SKM-1 (cell line): ENCODE results near the gene TRIO.

Experiments
- DNase-seq: peaks from one replicate; lab custom pipeline; 2025; ENCODE audit not compliant: unreplicated experiment; lab: John Stamatoyannopoulos, UW

Gene TRIO

DNA sequence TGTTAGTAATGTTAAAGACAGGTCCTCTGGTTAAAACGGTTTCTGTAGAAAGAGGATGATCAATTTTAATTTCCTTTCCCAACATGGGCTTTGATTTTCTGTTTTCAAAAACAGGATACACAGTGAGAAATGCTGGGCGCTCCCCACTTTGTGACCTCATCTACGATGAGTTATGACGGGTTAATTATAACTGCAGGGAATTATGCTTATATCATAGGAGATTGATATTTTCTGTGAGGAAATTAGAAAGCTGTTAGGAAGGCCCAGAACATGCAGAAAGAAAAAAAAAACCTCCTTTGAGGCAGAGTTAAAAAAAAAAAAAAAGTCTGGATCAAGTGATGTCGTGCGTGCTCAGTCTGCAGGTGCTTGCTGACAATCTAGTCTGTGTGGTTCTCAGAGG is 261.6 kb downstream of the TRIO start:
- no peak for DNase-seq

GRCh38 chr5:14405267-14405666 is 262.1 kb downstream of the TRIO start:
- no peak for DNase-seq

- DNase-seq, result no peak
Observed at GRCh38 chr5:14405706-14406553, 262.8 kb downstream of the TRIO start.

DNA sequence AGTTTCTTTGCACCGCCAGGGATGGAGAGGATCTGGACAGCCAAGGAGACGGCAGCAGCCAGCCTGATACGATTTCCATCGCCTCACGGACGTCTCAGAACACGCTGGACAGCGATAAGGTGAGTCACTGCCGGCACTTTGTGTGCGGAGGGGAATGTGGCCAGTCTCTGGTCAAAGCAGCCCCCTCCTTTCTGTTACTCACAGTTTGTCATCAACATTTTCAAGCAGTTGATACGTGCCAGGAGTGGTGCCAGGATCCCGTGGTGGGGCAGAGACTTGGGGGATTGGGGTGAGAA is 263.4 kb downstream of the TRIO start:
- no peak for DNase-seq

- no peak for DNase-seq
Observed at GRCh38 chr5:14407051-14407450, 263.9 kb downstream of the TRIO start.

DNA sequence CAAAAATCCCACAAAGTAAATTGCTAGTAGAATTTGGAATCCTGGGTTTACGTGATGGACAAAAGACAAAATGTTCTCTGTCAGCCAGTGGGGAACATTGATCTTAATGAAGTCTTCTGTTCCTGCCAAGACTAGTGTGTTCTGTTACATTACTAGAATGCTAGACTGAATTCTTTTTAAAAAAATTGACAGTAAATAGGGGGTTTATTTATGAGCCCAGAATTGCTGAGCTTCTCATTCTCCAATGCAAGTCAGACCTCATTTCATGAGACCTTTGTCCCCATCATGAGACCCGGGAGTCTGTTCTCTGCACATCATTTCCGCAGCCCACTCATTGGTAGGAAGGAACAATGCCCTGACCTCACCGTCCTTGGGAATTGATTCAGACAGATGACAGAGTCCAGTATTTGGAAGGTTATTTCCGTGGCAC is 264.6 kb downstream of the TRIO start:
- no peak for DNase-seq

DNA sequence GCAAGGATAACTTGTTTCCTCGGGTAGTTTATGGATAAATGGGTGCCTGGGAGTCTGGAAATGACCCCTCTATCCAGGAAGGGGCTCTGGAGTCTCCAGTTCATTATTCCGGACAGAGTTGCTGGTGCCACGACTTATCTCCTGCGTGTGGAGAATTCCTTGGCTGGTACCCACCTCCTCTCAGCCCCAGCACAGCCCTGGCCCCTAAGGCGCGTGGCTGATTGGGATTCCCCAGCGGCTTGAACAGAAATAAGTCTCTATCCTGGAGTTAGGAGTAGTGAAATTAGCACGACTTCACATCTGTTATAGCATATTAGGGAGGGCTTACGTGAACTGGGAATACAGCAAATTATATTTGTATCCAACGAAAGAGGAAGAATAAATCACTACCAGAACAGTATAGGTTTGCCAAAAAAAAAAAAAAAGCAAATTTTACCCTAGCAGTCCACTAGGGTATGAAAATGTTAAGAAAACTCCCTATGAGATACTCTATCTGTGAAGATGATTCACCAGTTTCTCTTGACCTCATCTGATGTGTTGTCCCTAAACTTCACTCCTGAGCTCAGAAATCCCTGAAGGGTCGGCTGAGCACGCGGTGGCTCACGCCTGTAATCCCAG is 265.9 kb downstream of the TRIO start:
- DNase-seq, result no peak

GRCh38 chr5:14410068-14410393 is 266.9 kb downstream of the TRIO start:
- no peak for DNase-seq

DNA sequence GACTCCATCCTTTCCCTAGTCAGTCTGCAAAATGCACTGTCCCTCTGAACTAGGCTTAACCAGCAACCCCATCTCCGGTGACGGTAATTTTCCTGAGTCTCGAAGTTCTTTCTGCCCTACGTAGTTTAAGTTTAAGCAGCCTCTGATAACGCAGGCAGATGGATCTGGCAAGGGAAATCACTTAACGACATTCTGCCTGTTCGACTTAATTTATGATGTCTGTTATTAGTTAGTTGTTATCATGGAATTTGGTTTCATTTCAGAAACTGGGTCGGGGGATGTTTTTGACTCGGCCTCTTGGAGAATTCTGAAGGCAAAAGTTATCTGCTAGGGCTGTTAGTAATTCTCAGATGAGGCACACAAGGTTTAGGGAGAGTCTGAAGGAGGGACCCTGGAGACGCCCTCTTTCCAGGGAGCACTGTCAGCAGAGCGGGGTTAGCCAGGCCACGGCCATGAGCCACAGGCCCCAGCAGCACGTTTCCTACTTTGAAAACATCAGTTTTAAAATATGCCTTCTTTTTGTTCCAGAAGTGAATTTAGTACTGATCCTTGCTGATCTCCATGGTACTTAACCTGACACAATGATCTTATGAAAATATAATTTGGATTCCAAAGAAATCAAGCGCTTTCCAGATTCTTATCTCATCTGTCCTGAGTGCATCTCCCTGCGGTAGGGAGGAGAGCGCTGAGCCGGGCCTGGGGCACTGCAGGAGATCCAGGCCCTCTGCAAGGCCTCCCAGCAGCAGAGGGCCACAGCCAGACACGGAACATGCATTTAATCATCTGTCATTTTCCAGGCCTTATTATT is 267.5 kb downstream of the TRIO start:
- no peak for DNase-seq

- DNase-seq, result no peak
Observed at GRCh38 chr5:14411216-14411615, 268.1 kb downstream of the TRIO start.

DNA sequence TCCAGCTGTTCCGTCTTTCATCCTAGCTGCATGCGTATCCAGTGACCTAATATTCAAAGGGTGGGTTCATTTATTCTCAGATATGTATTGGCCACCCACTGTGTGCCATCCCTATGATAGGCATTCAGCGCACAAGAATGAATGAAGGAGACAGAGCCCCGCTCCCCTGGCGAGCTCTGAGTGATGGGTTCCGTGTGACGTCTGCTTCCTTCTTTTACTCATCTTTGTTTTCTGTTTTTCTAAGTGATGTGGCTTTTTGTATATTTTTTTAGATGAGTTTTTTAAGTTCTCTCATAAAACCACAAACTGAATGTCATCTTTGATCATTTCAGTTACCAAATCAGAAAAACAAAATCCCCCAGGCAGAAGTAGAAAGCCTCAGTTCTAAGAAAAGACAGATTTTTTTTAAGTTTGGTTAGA is 270.2 kb downstream of the TRIO start:
- no peak for DNase-seq

- no peak for DNase-seq
Observed at GRCh38 chr5:14414007-14414406, 270.9 kb downstream of the TRIO start.

DNA sequence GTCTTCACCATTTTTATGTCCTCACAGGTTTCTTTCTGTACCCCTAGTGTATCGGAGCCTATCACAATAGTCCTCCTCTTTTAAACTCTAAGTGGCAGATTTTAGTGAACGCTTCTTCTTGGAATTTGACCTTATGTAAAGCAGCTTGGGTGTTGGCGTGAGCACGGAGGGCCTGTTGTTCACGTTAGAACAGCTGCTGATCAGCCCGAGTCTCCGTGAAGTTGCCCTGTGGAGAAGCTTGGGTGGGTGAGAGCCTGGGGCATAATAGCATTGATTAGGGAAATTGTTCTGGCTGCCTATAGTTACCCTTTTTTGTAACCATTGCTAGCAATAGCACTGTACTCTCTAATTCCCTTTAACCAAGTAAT is 271.5 kb downstream of the TRIO start:
- DNase-seq, result no peak

- no peak for DNase-seq
Observed at GRCh38 chr5:14415024-14415697, 272.0 kb downstream of the TRIO start.

- DNase-seq, result no peak
Observed at GRCh38 chr5:14415698-14416074, 272.5 kb downstream of the TRIO start.

DNA sequence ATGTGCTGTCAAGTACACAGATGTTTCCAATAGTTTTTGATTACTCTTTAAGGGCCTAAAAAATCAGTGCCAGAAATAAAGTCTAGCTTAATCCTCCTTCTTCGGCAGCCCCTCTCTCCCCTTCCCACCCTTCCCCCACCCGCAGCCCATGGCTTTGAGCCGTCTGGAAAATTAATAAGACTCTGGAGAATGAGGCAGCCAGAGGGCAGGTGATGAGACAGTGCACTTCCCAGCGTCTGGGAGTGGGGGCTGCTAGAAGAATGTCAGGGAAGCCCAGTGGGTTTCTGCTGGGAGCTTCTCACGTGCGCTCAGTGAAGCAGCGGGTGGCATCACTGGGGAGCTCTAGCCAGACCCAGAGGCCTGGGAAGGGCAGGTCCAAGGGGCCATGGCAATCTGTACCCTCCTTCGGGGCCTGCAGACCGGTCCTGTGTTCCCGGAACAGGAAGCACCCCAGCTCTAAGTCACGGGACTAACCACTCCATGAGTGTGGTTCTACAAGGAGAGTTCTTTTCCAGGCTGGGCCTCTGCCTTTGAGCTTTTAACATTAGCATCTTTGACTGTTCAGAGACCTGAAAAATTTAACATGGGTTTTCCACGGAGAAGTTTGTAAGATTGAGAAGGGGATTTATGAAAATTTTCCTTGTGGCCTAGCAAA is 273.6 kb downstream of the TRIO start:
- DNase-seq, result no peak

GRCh38 chr5:14417276-14417730 is 274.2 kb downstream of the TRIO start:
- no peak for DNase-seq

DNA sequence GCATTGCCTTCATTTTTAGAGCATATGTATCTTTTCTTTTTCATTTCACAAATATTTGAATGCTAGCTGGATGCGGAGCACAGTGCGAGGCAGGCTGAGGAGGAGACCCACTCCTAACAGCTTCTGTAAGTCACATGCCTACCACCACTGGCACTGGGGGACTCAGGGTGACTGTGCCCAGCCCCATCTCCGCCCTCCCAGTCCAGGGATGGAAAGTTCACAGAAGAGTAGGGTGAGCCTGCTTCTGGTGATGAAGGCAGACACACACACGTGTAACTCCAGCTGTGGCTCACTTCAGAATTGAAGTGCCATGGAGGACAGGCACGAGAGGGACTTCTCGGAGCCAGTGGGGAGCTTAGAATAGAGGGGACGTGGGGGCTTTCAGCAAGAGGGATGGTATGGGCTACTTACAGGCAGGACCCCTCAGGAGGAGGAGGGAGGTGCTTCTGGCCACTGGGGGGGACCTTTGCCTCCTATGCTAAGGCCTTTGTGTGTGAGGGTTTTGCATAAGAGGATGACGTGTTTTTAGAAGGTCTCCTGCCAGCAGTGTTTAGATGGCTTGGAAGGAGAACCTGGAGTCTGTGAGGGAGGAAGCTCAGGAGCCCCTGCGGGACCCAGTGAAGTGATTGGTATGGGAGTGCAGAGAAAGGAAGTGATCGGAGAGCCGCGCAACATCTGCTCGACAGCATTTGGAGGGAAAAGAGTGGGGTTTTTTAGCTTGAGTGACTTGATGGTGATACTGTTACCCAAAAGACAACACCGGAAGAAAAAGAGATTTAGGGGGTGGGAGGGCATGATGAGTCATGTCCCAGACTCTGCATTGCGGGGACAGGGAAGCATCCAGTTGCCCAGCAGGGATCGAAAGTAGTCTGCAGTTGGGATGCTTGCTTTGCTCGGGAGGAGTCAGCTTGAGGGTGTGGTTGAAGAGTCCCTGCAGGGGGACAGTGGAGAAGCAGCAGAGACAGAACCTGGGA is 274.9 kb downstream of the TRIO start:
- DNase-seq, result no peak

- DNase-seq, result no peak
Observed at GRCh38 chr5:14419686-14420085, 276.5 kb downstream of the TRIO start.
